ENCODE measurements around the gene ZFP3. TPM values are rescaled to one million over a fixed set of nuclear protein-coding genes. Genes with fewer than 3 reads are reported as not detected.
"Not testable (repeated sequence)": the region's sequence is repeated elsewhere in the genome, so short reads cannot be mapped to it uniquely, and the experiment has no call there.

The ZFP3 gene
- 1 to 10 TPM; 2.7 to 9.5 (median 3.7) TPM for polyA plus RNA-seq
- long read RNA-seq, donor 1: 0 reads
- long read RNA-seq, donor 2, full-length matches to known transcripts: 4 of 4 reads
- long read RNA-seq, donor 2, partial matches to known transcripts: 0 of 4 reads
- long read RNA-seq, donor 2, other reads (novel, unspliced or antisense): 0 of 4 reads
- long read RNA-seq, donor 3, full-length matches to known transcripts: 2 of 2 reads
- long read RNA-seq, donor 3, partial matches to known transcripts: 0 of 2 reads
- long read RNA-seq, donor 3, other reads (novel, unspliced or antisense): 0 of 2 reads
- long read RNA-seq, donor 4: 0 reads
- long read RNA-seq, donor 5: 0 reads
- long read RNA-seq, donor 6, full-length matches to known transcripts: 2 of 2 reads
- long read RNA-seq, donor 6, partial matches to known transcripts: 0 of 2 reads
- long read RNA-seq, donor 6, other reads (novel, unspliced or antisense): 0 of 2 reads
- long read RNA-seq, donor 7, full-length matches to known transcripts: 7 of 7 reads
- long read RNA-seq, donor 7, partial matches to known transcripts: 0 of 7 reads
- long read RNA-seq, donor 7, other reads (novel, unspliced or antisense): 0 of 7 reads
- long read RNA-seq, donor 8: 0 reads
- long read RNA-seq, donor 9: 0 reads
- long read RNA-seq, donor 10, full-length matches to known transcripts: 3 of 3 reads
- long read RNA-seq, donor 10, partial matches to known transcripts: 0 of 3 reads
- long read RNA-seq, donor 10, other reads (novel, unspliced or antisense): 0 of 3 reads

DNA sequence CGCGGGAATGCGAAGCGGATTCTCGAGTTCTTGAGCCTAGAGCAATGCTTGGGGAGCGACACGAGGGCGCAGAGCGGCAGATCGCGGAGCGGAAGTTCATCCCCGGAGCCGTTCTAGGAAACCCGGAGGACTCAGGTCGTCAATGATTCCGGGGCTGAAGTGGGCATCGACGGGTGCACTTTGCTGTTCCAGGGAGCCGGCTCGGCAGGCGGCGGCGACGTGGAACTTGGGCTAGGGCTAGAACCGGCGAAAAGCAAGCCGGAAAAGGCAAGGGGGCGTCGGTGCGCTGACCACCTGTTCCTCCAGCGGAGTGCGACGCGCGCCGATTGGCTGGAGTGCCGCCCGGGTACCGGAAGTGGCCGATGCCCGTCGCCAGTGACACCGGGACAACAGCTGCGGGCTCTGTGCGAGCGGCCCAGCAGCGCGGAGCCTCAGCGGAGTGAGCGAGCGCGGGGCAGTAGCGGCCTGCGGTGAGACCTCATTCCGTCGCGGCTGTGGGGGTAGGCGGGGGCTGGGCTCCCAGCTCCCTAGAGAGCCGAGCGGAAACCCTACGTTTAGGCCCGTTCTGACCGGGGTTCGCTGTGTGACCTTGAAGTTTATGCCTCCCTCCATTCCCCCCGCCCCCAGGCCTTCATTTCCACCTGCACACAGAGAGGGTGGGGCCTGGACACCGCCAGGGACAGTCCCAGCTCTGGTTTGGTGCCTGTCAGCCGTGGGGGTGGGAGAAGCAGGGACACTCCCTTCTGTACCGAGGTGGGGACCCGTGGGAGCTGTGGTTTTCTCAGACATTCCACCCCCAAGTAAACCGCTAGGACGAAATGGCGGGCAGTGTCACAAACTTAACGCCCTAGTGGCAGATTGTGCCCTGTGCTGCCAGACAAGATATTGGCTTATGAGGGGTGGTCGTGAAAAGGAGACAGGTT lies at the start of gene ZFP3:
TSS of gene ZFP3 (plus strand) at position 362 of the 923 bp plus-strand sequence. CDS start 13,038 bp downstream, outside the sequence.
- FAIRE-seq (no peak), DNase-seq (peak; percentile 87 to 95)
- no peaks in the 10 kb centered on the region for H3K27me3 ChIP-seq (ENCODE audit: control insufficient read depth in 3 of 3, insufficient read depth in 3 of 3, low read length in 3 of 3)
- peaks cover 0 to 16% (median 6%) of the 10 kb centered on the region in 3 donors for H3K4me1 ChIP-seq (ENCODE audit: control insufficient read depth in 3 of 3, insufficient read depth in 2 of 3, low read depth in 1 of 3, low read length in 2 of 3)
- WGBS, 3 donors: 1% methylated on average over 50 to 75 of the region's 75 CpGs
- H3K36me3 ChIP-seq (ENCODE audit: control insufficient read depth in 3 of 3, insufficient read depth in 2 of 3, low read depth in 1 of 3, low read length in 3 of 3): peaks cover 0 to 18% (median 4%) of the 10 kb centered on the region in 3 donors
- peaks cover 2 to 44% of the 10 kb centered on the region in 2 donors for H3K9me3 ChIP-seq (ENCODE audit: control insufficient read depth in 2 of 2, insufficient read depth in 1 of 2, low read depth in 1 of 2, low read length in 1 of 2)
- peak within 1 kb of the TSS; percentile 71 to 84 (median 77) for H3K4me3 ChIP-seq (ENCODE audit: low read depth in 1 of 3, low read length in 3 of 3)
- H3K27ac ChIP-seq (ENCODE audit: low read depth in 1 of 3, low read length in 2 of 3): peak within 1 kb of the TSS; percentile 75 to 85 (median 79)

DNA sequence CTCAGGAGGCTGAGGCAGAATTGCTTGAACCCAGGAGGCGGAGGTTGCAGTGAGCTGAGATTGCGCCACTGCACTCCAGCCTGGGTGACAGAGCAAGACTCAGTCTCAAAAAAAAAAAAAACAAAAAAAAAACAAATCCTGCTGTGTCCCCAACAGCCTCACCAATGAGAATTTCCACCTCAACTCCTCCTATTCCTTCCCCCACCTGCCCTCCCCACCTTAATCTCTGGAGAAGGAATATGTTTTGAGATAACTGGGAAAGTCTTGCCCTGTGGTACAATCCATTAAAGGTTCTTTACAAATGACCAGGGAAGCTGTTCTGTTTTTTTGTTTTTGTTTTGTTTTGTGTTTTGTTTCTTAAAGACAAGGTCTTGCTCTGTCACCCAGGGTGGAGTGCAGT lies 48.1 kb upstream of the ZFP3 start:
- WGBS, 3 donors: 80 to 100% (median 91%) methylated on average over 1 to 2 of the region's 2 CpGs
- not testable (repeated sequence) for DNase-seq; H3K9me3 ChIP-seq (ENCODE audit: control insufficient read depth in 2 of 2, insufficient read depth in 1 of 2, low read depth in 1 of 2, low read length in 1 of 2); H3K27me3 ChIP-seq (ENCODE audit: control insufficient read depth in 3 of 3, insufficient read depth in 3 of 3, low read length in 3 of 3); FAIRE-seq; H3K4me3 ChIP-seq (ENCODE audit: low read depth in 1 of 3, low read length in 3 of 3); H3K27ac ChIP-seq (ENCODE audit: low read depth in 1 of 3, low read length in 2 of 3); H3K4me1 ChIP-seq (ENCODE audit: control insufficient read depth in 3 of 3, insufficient read depth in 2 of 3, low read depth in 1 of 3, low read length in 2 of 3)
- H3K36me3 ChIP-seq (ENCODE audit: control insufficient read depth in 3 of 3, insufficient read depth in 2 of 3, low read depth in 1 of 3, low read length in 3 of 3): peaks cover 0 to 12% (median 0%) of the 10 kb centered on the region in 3 donors

DNA sequence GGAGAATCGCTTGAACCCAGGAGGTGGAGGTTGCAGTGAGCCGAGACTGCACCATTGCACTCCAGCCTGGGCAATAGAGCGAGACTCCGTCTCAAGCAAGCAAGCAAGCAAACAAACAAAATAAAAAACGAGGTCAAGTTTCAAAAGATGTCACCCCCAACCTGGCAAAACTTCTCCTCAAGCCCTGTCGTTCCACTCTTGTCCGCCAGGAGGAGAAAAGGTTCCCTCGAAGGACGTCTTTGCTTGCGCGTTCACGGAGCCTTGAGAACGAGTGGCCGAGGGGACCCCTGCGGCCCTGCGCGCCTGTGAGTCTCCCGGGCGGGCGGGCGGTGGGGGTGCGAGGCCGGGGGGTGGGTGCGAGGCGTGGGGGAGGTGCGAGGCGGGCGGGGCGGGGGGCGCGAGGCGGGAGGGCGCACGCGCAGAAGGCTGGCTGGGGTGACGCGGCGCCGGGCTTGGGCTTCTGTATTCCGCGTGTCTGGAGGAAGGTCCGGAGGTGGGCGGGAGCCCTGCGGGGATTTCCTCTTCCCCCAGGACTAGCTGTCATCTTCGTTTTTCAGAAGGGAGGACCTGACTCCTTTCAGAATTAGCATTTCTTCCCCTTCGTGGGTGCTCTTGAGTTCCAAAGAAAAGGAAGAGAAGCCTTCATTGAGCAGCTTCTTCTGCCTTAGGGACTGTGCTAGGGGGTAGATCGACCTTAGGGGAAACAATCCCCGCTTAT lies 46.7 kb upstream of the ZFP3 start:
- DNase-seq: peak; percentile 88 to 91
- H3K27ac ChIP-seq (ENCODE audit: low read depth in 1 of 3, low read length in 2 of 3): peak overlapping the region; percentile 28 to 53 (median 52)
- H3K27me3 ChIP-seq (ENCODE audit: control insufficient read depth in 3 of 3, insufficient read depth in 3 of 3, low read length in 3 of 3): no peaks in the 10 kb centered on the region
- peaks cover 0 to 8% (median 3%) of the 10 kb centered on the region in 3 donors for H3K4me1 ChIP-seq (ENCODE audit: control insufficient read depth in 3 of 3, insufficient read depth in 2 of 3, low read depth in 1 of 3, low read length in 2 of 3)
- FAIRE-seq: no peak
- peaks cover 0 to 10% (median 0%) of the 10 kb centered on the region in 3 donors for H3K36me3 ChIP-seq (ENCODE audit: control insufficient read depth in 3 of 3, insufficient read depth in 2 of 3, low read depth in 1 of 3, low read length in 3 of 3)
- peak overlapping the region; percentile 52 to 68 (median 61) for H3K4me3 ChIP-seq (ENCODE audit: low read depth in 1 of 3, low read length in 3 of 3)
- WGBS, 3 donors: 3 to 4% (median 4%) methylated on average over 22 to 48 of the region's 48 CpGs
- no peaks in the 10 kb centered on the region for H3K9me3 ChIP-seq (ENCODE audit: control insufficient read depth in 2 of 2, insufficient read depth in 1 of 2, low read depth in 1 of 2, low read length in 1 of 2)

DNA sequence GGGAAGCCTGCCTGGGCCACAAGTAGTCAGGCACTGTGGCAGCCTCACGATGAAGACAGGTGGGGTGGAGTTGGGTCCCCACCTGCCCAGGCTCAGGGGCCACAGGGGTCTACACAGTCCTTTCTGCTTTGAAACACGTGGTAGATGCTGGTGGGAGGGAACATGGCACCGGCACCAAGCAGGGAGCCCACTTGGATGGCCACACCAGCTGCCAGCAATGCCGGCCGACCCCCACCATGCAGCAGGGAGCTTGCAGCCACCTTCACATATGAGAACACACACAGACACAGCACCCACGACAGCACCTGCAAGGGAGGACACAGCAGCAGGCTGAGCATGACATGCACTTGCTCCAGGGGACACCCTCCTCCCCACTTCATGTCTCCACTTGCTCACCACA lies 45.4 kb upstream of the ZFP3 start:
- Histone ChIP-seq H3K4me1 (ENCODE audit: control insufficient read depth in 3 of 3, insufficient read depth in 2 of 3, low read depth in 1 of 3, low read length in 2 of 3) (peaks cover 0 to 8% (median 3%) of the 10 kb centered on the region in 3 donors), H3K27me3 (ENCODE audit: control insufficient read depth in 3 of 3, insufficient read depth in 3 of 3, low read length in 3 of 3) (no peaks in the 10 kb centered on the region), H3K9me3 (ENCODE audit: control insufficient read depth in 2 of 2, insufficient read depth in 1 of 2, low read depth in 1 of 2, low read length in 1 of 2) (no peaks in the 10 kb centered on the region), H3K36me3 (ENCODE audit: control insufficient read depth in 3 of 3, insufficient read depth in 2 of 3, low read depth in 1 of 3, low read length in 3 of 3) (peaks cover 0 to 10% (median 0%) of the 10 kb centered on the region in 3 donors), H3K4me3 (ENCODE audit: low read depth in 1 of 3, low read length in 3 of 3) (peak overlapping the region in 1 of 3 donors; percentile 50), H3K27ac (ENCODE audit: low read depth in 1 of 3, low read length in 2 of 3) (peak overlapping the region in 1 of 3 donors; percentile 50)
- DNase-seq (no peak), FAIRE-seq (no peak)
- 63 to 81% (median 79%) methylated on average over 6 of the region's 6 CpGs for WGBS, 3 donors

DNA sequence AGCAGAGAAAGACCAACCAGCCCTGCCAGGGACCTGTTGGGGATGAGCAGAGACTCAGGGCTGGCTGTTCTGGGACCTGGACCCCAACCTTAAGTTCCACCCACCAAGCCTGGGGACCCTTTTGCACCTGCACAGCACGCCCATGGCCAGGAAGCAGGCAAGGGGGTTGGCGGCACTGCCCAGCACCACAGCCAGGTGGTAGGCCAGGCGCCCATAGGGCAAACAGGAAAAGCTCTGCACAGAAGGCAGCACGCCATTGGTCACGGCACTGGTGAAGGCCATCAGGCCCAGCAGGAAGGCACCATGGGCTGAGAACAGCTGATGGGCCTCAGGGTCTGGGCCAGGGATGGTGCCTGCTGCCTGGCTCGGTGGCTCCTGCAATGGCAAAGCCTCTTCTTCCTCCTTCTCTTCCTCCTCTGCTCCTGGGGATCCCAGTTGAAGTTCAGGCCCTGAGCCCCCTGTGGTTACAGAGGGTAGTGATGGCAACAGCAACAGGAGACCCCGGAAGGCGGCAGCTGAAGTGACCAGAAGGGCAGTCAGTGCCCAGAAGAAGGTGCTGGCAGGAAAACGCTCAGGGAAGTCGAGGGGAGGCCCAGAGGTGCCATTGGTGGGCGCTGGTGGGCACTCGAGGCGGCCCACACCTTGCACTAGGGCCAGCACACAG lies 44.8 kb upstream of the ZFP3 start:
- DNase-seq: no peak
- Histone ChIP-seq H3K9me3 (ENCODE audit: control insufficient read depth in 2 of 2, insufficient read depth in 1 of 2, low read depth in 1 of 2, low read length in 1 of 2) (no peaks in the 10 kb centered on the region), H3K4me1 (ENCODE audit: control insufficient read depth in 3 of 3, insufficient read depth in 2 of 3, low read depth in 1 of 3, low read length in 2 of 3) (peaks cover 0 to 8% (median 3%) of the 10 kb centered on the region in 3 donors), H3K4me3 (ENCODE audit: low read depth in 1 of 3, low read length in 3 of 3) (peak overlapping the region in 1 of 3 donors; percentile 50), H3K27me3 (ENCODE audit: control insufficient read depth in 3 of 3, insufficient read depth in 3 of 3, low read length in 3 of 3) (no peaks in the 10 kb centered on the region), H3K27ac (ENCODE audit: low read depth in 1 of 3, low read length in 2 of 3) (peak overlapping the region in 1 of 3 donors; percentile 13), H3K36me3 (ENCODE audit: control insufficient read depth in 3 of 3, insufficient read depth in 2 of 3, low read depth in 1 of 3, low read length in 3 of 3) (peaks cover 0 to 10% (median 0%) of the 10 kb centered on the region in 3 donors)
- 76 to 89% (median 82%) methylated on average over 13 of the region's 13 CpGs for WGBS, 3 donors
- FAIRE-seq: no peak

DNA sequence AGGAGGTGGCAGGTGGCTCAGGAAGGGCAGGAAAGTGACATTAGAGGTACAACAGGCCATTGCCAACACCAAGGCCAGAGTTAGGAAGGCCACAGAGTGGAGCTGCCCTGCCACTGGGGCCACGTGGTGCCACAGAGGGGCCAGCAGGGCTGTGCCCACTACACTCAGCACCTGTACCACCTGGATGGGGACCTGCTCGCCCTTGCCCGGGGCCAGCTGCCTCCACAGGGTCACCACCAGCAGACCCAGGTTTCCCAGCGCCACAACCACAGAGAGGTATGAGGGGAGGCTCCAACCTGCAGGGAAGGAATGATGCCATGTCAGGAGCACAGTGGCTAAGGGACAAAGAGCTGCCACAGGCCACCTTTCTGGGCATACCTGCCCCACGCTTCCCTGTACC lies 44.2 kb upstream of the ZFP3 start:
- Histone ChIP-seq H3K9me3 (ENCODE audit: control insufficient read depth in 2 of 2, insufficient read depth in 1 of 2, low read depth in 1 of 2, low read length in 1 of 2) (no peaks in the 10 kb centered on the region), H3K4me1 (ENCODE audit: control insufficient read depth in 3 of 3, insufficient read depth in 2 of 3, low read depth in 1 of 3, low read length in 2 of 3) (peaks cover 0 to 8% (median 3%) of the 10 kb centered on the region in 3 donors), H3K36me3 (ENCODE audit: control insufficient read depth in 3 of 3, insufficient read depth in 2 of 3, low read depth in 1 of 3, low read length in 3 of 3) (peaks cover 0 to 10% (median 0%) of the 10 kb centered on the region in 3 donors), H3K27me3 (ENCODE audit: control insufficient read depth in 3 of 3, insufficient read depth in 3 of 3, low read length in 3 of 3) (no peaks in the 10 kb centered on the region), H3K4me3 (ENCODE audit: low read depth in 1 of 3, low read length in 3 of 3) (peak overlapping the region in 1 of 3 donors; percentile 50), H3K27ac (ENCODE audit: low read depth in 1 of 3, low read length in 2 of 3) (peak overlapping the region in 1 of 3 donors; percentile 64)
- 59 to 75% (median 61%) methylated on average over 5 of the region's 5 CpGs for WGBS, 3 donors
- DNase-seq (no peak), FAIRE-seq (no peak)

DNA sequence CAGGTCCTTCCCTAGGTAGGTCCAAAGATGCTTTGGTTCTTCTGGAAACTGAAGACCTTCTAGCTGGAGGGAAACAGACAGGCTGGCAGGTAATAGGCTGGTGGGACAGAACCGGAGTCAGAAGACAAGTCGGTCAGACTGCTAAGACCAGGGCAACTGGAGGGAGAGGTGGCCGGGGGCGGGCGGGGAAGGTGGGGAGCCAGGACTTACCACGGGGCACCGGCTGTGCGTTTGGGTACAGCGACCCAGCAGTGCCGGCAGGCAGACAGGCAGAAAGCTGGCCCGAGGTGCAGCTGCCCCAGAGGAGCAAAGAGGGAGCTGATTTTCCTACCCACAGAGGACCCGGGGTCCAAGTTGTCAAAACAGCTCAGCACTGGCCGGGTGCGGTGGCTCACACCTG lies 43.6 kb upstream of the ZFP3 start:
- Histone ChIP-seq H3K9me3 (ENCODE audit: control insufficient read depth in 2 of 2, insufficient read depth in 1 of 2, low read depth in 1 of 2, low read length in 1 of 2) (no peaks in the 10 kb centered on the region), H3K4me1 (ENCODE audit: control insufficient read depth in 3 of 3, insufficient read depth in 2 of 3, low read depth in 1 of 3, low read length in 2 of 3) (peaks cover 0 to 8% (median 3%) of the 10 kb centered on the region in 3 donors), H3K36me3 (ENCODE audit: control insufficient read depth in 3 of 3, insufficient read depth in 2 of 3, low read depth in 1 of 3, low read length in 3 of 3) (peaks cover 0 to 10% (median 0%) of the 10 kb centered on the region in 3 donors), H3K4me3 (ENCODE audit: low read depth in 1 of 3, low read length in 3 of 3) (peak overlapping the region in 1 of 3 donors; percentile 50), H3K27ac (ENCODE audit: low read depth in 1 of 3, low read length in 2 of 3) (peak overlapping the region in 1 of 3 donors; percentile 64), H3K27me3 (ENCODE audit: control insufficient read depth in 3 of 3, insufficient read depth in 3 of 3, low read length in 3 of 3) (no peaks in the 10 kb centered on the region)
- FAIRE-seq (no peak), DNase-seq (no peak)
- 22 to 69% (median 35%) methylated on average over 14 of the region's 14 CpGs for WGBS, 3 donors

Data from small intestine (tissue), 16 donors.